ENCODE data around the gene ATP5ME.
"Not testable (repeated sequence)": the region's sequence is repeated elsewhere in the genome, so short reads cannot be mapped to it uniquely, and the experiment has no call there.

The ATP5ME gene

GRCh38 chr4:683247-683897 is 9.3 kb upstream of the ATP5ME start:
- DNase-seq (ENCODE audit: low read depth), result no peak

DNA sequence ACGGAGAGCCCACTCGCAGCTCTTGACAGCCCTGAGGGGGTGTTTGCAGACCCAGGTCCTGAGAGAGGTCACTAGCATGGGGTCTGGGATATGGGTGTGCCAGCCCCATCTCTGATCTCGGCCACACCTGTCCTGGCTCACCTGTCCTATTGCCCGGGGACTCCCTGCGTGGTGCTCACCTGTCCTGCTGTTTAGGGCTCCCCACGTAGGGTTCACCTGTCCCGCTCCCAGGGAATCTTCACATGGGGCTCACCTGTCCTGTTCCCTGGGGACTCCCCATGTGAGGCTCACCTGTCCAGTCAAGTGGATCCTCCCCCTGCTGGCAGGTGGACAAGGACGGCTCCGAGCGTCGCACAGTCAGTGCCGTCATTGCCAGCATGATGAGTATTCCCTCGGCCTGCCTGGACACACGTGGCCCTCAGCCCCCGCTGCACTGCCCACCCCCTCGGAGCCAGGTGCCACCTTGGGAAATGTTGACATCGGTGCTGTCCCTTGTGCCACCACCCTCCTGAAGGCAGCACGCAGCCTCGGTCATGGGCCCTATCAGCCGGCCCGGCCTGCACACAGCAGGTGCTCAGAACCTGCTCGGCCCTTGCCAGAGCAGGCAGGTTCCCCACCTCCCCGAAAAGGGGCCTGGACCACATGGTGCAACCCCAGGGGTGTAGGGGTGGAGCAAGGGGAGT is 8.6 kb upstream of the ATP5ME start:
- no peak for DNase-seq (ENCODE audit: low read depth)

DNA sequence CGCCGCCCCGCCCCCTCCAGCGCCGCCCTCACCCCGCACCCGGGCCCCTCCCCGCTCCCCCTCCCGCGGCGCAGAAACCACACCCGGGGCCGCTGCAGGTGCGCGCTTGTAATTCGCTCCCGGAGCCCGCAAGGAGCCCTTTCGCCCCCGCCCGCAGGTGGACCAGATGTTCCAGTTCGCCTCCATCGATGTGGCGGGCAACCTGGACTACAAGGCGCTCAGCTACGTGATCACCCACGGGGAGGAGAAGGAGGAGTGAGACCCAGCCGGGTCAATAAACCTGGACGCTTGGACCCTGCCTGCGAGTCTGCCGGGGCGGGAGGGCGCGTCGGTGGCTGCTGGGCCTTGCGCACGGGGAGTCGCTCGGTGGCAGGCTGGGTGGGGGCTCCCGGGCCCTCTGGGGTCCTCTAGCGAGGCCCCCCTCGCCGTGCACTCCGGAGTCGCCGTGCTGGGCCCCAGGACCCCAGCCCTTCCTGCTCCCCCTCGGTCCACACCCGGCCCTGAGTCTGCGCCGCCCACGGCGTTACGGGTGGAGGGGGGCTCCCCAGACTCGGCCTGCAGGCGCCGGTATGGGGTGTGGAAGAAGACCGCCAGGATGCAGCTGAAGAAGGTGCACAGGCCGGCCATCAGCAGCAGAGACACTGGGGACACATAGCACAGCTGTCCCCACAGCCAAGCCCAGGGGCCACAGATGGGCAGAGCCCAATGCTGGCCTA is 7.8 kb upstream of the ATP5ME start:
- no peak for DNase-seq (ENCODE audit: low read depth)

DNA sequence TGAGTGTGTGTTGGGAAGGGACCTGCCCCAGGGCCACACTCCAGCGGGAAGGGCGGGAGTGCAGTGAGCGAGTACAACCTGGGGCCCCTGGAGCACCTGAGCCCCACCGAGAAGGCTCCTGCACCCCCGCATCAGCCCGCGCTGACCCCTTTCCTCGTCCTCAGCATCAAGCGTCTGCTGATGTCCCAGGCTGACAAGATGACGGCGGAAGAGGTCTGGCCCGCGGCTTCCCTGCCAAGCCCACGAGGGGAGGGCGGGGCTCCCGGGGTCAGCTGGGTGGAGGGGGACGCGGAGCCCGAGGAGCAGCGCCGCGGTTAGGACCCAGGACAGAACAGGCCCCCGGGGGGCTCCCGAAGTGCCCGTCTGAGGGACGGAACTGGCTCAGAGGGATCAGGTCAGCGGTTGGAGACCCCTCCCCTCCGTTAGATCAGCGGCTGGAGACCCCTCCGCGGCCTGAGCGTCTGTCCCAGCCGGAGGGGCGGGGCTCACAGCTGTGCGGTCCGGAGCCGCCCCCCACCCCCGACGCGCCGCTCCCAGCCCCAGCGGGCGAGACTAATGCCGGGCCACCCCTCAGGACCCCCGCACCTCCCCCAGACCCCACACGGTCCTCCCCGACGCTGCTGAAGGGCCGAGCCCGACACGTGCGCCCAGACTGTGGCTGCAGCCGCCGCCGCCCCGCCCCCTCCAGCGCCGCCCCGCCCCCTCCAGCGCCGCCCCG is 7.0 kb upstream of the ATP5ME start:
- DNase-seq (ENCODE audit: low read depth), result no peak

DNA sequence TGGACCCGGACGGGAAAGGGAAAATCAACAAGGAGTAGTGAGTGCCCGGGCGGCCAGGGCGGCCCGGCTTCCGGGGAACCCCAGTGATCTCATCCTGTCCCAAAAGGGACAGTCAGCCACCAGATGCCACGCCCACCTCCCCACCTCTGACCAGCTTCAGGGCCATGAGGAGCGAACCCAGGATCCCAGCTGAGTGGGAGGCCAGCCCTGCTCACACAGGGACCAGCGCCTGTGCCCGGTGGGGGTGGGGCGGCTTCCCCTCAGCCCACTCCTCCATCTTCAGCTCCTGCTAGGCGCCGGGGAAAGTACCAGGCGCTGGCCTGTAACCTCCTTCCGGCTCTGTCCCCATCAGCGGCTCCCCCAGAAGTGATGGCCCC is 6.5 kb upstream of the ATP5ME start:
- no peak for DNase-seq (ENCODE audit: low read depth)

DNA sequence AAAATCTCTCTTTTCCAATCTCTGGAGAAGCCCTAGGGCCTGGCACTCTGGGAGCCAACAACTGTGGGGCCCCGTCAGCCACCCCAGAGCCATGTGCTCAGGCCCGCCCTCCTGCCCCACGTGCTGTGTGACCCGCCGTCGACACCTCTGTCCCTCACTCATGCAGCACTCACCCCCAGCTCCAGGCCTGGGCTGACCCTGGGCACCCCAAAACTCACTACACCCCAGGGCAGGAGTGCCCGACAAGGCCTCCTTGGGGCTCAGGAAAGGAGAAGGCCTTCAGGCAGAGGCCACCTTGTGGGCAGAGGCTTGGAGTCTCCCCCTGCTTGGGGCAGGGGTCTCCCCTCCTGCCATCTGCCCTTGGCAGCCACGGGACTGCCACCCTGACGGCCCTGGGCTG is 6.0 kb upstream of the ATP5ME start:
- no peak for DNase-seq (ENCODE audit: low read depth)

DNA sequence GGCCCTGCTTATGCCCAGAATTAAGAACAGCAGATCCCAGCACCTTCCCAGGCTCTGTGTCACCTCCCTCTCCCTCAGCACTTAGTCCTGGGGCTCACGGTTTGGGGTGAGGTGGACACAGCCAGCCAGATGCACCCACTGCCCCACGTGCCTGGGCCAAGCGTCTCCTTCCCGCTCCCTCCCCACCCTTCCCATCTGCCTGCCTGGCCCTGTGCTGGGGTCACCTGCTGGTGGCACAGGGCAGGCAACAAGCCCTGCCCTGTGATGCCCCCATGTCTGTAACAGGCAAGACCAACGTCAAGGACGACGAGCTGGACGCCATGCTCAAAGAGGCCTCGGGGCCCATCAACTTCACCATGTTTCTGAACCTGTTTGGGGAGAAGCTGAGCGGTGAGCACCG is 5.6 kb upstream of the ATP5ME start:
- DNase-seq (ENCODE audit: low read depth), result no peak

- no peak for DNase-seq (ENCODE audit: low read depth)
These were observed 5.0 kb upstream of the ATP5ME start for GRCh38 chr4:679104-679481.

- DNase-seq (ENCODE audit: low read depth), result no peak
These were observed 4.4 kb upstream of the ATP5ME start for GRCh38 chr4:678331-679103.

DNA sequence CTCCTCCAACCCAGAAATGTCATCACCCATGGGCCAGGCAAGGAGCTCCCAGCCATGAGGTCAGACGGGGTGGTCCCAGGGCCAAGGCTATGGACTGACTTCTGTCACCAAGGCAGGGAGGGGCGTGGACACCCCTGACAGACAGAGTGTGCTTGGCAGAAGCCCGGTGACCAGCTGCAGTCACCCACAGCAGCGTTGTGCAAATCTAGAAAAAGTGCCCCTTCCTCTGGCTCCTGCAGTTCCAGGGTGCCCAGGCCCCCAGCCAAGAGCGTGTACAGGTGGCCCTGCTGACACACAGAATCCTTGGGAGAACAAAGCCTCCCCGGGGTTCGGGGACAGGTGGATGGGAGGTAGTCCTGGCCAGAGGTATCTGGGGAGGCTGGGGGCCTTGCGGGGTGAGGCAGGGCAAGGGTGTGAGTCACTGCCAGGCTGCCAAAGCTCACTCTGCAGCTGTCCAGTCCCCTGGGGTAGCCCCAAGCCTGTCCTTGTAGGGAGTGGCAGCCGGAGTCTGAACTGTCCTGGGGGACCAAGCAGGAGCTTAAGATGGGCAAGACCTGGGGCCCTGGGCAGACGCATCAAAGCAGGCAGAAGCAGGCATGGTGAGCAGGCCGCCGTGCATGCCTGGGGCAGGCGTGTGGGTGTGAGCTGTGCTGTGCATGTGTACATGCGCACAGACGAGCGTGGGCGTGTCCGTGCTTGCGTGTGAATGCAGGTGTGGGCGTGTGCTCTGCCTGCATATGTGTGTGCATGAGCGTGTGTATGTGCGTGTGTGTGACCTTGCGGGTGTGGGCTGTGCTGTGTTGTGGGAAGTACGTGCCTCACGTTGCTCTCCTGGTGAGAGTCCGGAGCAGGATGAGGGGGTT is 3.6 kb upstream of the ATP5ME start:
- DNase-seq (ENCODE audit: low read depth), result no peak

- no peak for DNase-seq (ENCODE audit: low read depth)
These were observed 2.8 kb upstream of the ATP5ME start for GRCh38 chr4:676871-677235.

DNA sequence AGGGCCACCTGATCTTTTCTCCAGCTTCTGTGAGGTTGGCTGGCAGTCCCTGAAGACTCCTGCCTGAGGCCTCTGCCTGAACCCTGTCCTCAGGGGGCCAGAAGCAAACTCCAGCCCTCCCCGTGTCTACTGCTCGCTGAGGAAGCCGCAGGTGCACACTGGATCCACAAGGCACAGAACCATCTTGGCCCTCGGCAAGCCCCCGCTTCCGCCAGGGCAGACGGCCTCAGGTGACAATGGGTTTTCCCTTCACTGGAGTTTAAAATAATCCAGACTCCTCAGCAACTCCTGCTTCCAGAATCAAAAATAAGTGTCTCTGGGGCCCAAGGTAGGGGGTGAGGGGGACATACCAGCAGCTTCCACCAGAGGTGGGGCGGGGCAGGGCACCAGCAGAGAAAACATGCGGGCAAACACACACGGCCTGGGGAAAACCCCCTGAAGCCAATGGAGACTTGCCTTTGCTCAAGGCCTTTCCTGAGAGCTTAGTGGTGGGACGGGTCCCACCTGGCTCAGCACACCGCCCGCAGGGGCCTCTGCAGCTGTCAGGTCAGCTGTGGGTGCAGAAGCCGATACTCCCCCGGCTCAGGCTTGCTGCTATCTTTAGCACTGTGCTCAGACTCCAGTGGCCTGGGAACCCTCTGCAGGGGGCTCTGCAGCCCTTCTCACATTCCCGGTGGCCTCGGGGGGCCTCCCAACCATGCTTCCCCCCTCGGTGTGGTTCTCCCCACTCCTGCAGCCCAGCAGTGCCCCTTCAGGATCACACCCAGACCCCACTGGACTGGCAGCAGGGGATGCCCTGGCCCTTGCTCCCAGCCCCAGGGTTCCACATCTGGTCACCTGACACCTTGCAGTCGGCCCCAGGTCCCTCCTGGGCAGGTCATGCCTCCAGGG is 2.1 kb upstream of the ATP5ME start:
- DNase-seq (ENCODE audit: low read depth), result no peak

DNA sequence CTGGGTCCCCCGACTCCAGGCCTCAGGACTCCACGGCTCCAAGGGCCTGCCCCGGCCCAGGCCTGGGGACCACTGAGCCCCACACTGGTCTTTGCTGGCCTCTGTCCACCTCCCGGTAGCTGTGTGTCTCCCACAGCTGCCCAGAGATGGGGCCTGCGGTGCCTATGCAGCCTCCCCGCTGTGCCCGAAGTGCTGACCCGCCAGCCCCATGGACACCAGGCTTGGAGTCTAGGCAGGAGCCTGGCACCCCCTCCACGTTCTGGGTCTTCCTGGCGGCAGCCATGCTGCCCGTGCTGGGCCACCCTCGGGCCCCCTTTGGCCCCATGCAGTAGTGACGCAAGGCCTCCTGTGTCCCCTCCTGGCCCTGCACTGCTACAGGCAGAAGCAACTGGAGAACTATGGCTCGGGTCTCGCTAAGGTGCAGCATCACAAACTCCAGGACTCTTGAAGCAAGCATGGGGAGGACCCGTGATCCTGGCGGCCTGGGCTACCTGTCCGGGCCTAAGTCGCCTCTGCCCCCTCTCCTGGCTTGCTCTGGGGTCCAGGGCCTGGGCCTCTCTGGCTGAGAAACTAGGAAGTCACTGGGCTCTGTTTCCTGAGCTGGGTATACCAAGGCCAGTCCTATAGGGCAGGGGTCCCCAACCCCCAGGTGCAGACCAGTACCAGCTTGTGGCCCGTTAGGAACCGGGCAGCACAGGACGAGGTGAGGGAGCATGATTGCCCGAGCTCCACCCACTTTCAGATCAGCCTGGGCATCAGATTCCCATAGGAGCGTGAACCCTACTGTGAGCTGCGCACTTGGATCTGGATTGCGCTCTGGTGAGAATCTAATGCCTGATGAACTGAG is 1.2 kb upstream of the ATP5ME start:
- DNase-seq (ENCODE audit: low read depth), result no peak

- no peak for DNase-seq (ENCODE audit: low read depth)
These were observed 556 bp downstream of the ATP5ME start for GRCh38 chr4:673349-674091.

DNA sequence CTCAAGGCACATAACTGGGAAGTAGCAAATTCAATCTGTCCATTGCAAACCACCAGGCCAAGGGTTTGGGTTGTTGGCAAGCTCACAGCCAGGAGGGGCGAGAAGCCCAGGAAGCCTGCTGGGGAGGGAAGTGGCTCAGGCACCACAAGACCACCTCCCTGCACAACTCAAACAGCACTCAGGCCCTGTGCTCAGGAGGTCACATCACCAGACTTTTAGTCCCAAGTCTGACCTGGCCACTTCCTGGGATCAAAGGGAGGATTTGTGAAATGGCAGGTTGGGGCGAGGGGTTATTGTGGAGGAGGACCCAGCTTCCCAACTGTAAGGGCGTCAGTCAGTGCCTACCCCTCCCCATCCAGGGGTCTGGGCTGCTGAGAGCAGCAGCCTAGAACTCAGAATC is 2.3 kb downstream of the ATP5ME start:
- DNase-seq (ENCODE audit: low read depth), result no peak

DNA sequence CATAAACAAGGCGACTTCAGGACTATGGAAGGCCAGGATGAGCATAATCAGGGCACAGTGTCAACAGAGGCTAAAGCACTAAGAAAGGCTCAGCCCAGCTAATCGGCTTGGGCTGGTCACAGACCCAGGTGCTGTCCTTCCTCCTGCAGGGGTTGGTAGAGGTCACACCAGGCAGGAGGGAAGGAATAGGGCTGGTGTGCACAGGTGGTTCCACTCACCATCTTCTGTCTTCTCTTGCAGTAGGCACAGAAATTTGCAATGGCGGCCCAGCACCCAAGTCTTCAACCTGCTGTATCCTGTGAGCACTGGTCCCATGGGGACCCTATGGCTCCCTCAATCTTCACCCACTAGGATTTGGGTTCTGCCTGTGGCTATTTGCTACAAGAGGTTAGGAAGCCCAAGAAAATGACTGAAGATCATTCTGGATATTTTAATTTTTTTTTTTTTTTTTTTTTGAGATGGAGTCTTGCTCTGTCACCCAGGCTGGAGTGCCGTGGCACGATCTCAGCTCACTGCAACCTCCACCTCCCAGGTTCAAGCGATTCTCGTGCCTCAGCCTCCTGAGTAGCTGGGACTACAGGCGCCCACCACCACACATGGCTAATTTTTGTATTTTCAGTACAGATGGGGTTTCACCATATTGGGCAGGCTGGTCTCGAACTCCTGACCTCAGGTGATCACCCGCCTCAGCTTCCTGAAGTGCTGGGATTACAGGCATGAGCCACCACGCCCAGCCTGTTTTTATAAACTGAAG is 4.1 kb downstream of the ATP5ME start:
- DNase-seq (ENCODE audit: low read depth), result not testable (repeated sequence)

- not testable (repeated sequence) for DNase-seq (ENCODE audit: low read depth)
These were observed 5.9 kb downstream of the ATP5ME start for GRCh38 chr4:668219-668618.

DNA sequence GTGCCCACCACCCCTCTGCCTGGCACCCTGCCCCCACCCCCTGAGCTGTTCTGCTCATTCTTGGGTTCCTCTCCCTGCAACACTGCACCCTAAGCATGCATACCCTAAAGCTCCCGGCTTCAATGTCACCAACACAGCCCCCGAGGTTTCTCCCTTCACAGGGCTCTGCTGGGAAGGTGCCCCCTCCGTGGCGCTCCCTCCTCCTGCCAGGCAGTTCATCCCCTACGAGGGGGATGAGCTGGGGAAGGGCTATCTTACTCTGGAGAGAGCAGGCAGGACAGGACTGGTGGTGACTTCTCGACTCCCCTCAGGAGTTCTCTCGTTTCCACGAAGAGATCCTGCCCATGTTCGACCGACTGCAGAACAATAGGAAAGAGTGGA is 6.5 kb downstream of the ATP5ME start:
- no peak for DNase-seq (ENCODE audit: low read depth)
